GM19397 (cell line): Measurements from ENCODE around the gene CCSER1.

Experiments used
- ATAC-seq: cut with Tn5 transposase; IDR thresholded peaks from one replicate; pipeline ENCODE4 v1.9.1; 2021; ENCODE audit warnings: mild to moderate bottlenecking, moderate library complexity; ENCODE audit not compliant: unreplicated experiment

Gene CCSER1

GRCh38 chr4:90189178-90189577, 62.0 kb downstream of the CCSER1 start:
- no peak for ATAC-seq

GRCh38 chr4:90189946-90190345, 62.8 kb downstream of the CCSER1 start:
- no peak for ATAC-seq

GRCh38 chr4:90190525-90190924, 63.3 kb downstream of the CCSER1 start:
- ATAC-seq, result no peak

GRCh38 chr4:90198086-90198847, 71.1 kb downstream of the CCSER1 start:
- ATAC-seq, result no peak

GRCh38 chr4:90207887-90208454, 80.8 kb downstream of the CCSER1 start:
- ATAC-seq, result no peak

GRCh38 chr4:90209922-90210321, 82.7 kb downstream of the CCSER1 start:
- no peak for ATAC-seq

- ATAC-seq, result no peak
Observed at GRCh38 chr4:90211174-90211573, 84.0 kb downstream of the CCSER1 start.

GRCh38 chr4:90215286-90215685, 88.1 kb downstream of the CCSER1 start:
- no peak for ATAC-seq

GRCh38 chr4:90219822-90220221, 92.6 kb downstream of the CCSER1 start:
- ATAC-seq, result no peak

GRCh38 chr4:90220459-90220858, 93.3 kb downstream of the CCSER1 start:
- no peak for ATAC-seq

GRCh38 chr4:90226734-90227133, 99.5 kb downstream of the CCSER1 start:
- no peak for ATAC-seq

GRCh38 chr4:90227177-90227576, 100.0 kb downstream of the CCSER1 start:
- no peak for ATAC-seq

- ATAC-seq, result no peak
Observed at GRCh38 chr4:90234916-90235547, 107.8 kb downstream of the CCSER1 start.

GRCh38 chr4:90237751-90238530, 110.7 kb downstream of the CCSER1 start:
- ATAC-seq, result no peak

GRCh38 chr4:90240333-90240732, 113.1 kb downstream of the CCSER1 start:
- no peak for ATAC-seq

- ATAC-seq, result no peak
Observed at GRCh38 chr4:90241008-90241407, 113.8 kb downstream of the CCSER1 start.

- ATAC-seq, result no peak
Observed at GRCh38 chr4:90245837-90246236, 118.6 kb downstream of the CCSER1 start.

- no peak for ATAC-seq
Observed at GRCh38 chr4:90246816-90247215, 119.6 kb downstream of the CCSER1 start.

- ATAC-seq, result no peak
Observed at GRCh38 chr4:90254357-90254756, 127.2 kb downstream of the CCSER1 start.

GRCh38 chr4:90274175-90274574, 147.0 kb downstream of the CCSER1 start:
- ATAC-seq, result no peak

GRCh38 chr4:90280954-90281353, 153.8 kb downstream of the CCSER1 start:
- no peak for ATAC-seq
